Measurements from ENCODE around the gene MYLK4.

MYLK4 gene

GRCh38 chr6:2758980-2759379, 8.3 kb upstream of the MYLK4 start:
- in situ Hi-C loops (cut with MboI; ENCODE audit: low sequenced_read_pairs): no loop called here

- in situ Hi-C loops (cut with MboI; ENCODE audit: low sequenced_read_pairs): no loop called here
Observed at GRCh38 chr6:2756687-2757224, 6.0 kb upstream of the MYLK4 start.

DNA sequence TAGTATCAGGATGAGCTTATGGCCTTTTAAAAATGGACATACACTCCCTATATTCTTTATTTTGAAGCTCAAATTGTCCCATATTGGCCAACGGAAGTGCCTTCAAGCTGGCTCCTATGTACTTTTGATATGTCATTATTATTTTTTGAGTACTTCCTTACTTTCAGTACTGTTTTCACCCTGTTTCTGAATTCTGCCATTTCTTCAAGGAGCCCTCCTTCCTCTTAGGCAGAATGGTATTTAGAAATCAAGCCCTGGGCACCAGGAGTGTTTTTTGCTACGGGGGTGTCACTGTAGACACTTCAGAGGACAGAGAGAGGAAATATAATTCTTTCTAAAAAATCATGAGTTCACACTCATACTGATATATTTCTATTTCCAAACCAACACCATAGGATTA, 5.5 kb upstream of the MYLK4 start:
- in situ Hi-C loops (cut with MboI; ENCODE audit: low sequenced_read_pairs): no loop called here

DNA sequence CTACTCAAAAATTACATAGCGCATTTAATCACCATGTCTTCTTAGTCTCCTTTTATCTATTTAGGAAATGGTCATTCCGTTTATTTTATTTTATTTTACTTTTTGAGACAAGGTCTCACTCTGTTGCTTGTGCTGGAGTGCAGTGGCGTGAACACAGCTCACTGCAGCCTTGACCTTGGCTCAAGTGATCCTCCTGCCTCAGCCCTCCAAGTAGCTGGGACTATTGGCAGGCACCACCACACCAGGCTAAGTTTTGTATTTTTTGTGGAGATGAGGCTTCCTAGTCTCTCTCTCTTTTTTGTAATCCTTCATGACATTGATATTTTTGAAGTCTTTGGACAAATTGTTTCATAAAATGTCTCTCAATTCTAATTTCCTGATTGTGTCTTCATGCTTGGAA, 4.7 kb upstream of the MYLK4 start:
- in situ Hi-C loops (cut with MboI; ENCODE audit: low sequenced_read_pairs): no loop called here

GRCh38 chr6:2754911-2755310, 4.2 kb upstream of the MYLK4 start:
- in situ Hi-C loops (cut with MboI; ENCODE audit: low sequenced_read_pairs): no loop called here

DNA sequence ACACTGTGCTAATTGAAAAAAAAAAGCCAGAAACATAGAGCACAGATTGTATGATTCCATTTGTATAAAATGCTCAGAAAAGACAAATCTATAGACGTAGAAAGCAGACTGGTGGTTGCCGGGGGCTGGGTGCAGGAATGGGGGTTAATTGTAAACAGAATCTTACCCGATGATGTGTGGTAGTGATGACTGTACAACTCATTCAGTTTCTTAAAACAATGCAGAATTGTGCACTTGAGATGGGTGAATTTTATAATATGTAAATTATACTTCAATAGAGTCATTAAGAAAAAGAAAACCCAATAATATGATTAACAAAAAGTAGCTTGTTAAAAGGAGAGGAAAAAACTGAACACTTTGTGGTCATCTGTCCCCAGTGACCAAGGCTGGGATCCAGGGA, 3.7 kb upstream of the MYLK4 start:
- in situ Hi-C loops (cut with MboI; ENCODE audit: low sequenced_read_pairs): no loop called here

- in situ Hi-C loops (cut with MboI; ENCODE audit: low sequenced_read_pairs): no loop called here
Observed at GRCh38 chr6:2753743-2754142, 3.0 kb upstream of the MYLK4 start.

GRCh38 chr6:2753110-2753489, 2.4 kb upstream of the MYLK4 start:
- in situ Hi-C loops (cut with MboI; ENCODE audit: low sequenced_read_pairs): no loop called here

DNA sequence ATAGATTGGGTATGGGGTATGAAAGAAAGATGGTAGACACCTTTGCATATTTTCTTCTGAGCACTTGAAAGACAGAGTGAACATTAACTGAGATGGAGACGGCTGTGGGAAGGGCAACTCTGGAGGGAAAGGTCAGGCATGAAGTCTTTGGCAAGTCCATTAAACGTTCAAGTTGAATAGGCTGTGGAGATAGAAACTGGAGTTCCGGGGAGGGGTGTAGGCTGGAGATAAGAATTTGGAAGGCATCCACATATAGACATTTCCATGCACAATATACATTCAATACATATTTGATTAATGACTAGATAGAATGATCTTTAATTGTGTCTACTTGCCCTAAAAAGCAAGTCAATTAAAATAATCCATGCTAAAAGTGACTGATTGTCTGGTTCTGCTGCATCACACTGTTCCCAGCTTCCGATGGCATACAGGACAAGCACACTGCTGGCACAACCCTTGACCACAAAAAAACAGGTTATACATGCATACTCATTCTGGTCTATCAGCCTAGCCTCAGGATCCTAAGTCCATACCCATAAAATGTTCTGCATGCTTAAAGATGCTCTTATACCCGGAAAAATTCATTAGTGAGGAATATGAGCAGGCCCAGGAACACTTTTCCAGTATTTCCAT, 1.9 kb upstream of the MYLK4 start:
- in situ Hi-C loops (cut with MboI; ENCODE audit: low sequenced_read_pairs): no loop called here

DNA sequence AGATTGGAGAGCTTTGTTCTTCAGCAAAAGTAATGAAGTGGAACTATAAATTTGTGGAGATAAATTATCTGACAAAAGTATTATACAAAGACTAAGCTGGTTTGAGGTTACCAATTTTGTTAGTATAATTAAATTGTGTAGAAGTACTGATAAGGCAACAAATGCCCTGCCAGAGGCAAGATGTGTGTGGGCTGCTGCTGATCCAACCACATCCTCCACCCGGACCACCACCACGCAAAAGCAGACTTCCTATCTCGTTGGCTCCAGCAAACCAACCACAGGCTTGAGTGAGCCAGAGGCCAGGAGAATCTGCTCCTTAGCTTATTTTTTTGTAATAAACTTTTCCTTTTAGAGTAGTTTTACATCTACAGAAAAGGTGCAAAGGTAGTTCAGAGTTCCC, 1.1 kb upstream of the MYLK4 start:
- in situ Hi-C loops (cut with MboI; ENCODE audit: low sequenced_read_pairs): no loop called here

- in situ Hi-C loops (cut with MboI; ENCODE audit: low sequenced_read_pairs): no loop called here
Observed at GRCh38 chr6:2749969-2750600, 637 bp downstream of the MYLK4 start.

DNA sequence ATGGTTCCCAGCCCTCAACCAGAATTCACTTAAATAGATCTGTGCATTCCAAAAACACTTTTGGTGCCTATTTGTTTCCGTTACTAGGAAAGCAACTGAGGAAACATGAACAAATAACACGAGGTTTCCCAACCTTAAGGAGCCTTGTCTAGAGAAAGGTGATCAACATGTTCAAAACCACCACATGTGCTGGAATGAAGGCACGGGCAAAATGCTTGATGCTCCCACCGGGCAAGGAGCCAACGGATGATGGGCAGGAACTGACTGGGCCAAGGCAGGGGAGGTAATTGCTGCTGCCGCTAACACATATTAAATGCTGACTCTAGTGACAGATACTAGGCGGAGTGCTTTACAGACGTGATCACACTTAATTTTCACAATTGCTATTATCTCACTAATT, 2.5 kb downstream of the MYLK4 start:
- in situ Hi-C loops (cut with MboI; ENCODE audit: low sequenced_read_pairs): no loop called here

DNA sequence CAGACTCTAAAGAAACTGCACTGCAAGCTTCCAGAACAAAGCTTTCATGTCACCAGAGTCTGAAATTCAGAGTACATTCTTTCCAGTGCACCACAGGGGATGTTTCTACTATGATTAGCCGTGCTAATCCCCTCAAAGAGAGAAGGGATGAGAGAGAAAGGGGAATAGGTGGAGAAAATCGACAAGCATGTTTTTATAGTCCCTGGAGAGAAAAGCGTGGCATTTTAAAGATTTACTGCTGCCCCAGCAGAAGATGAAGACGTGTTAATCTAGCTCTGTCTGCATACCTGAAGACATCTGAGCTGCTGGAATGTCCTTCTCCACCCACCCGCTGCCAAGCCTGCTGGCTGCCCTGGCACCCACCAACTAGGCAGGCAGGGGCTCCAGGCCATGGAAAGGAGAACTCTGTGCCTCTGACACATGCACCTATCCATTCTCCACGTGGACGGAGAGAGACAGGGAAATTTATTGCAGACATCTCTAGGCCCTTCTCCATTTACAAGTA, 4.1 kb downstream of the MYLK4 start:
- in situ Hi-C loops (cut with MboI; ENCODE audit: low sequenced_read_pairs): no loop called here

- in situ Hi-C loops (cut with MboI; ENCODE audit: low sequenced_read_pairs): no loop called here
Observed at GRCh38 chr6:2745246-2745645, 5.5 kb downstream of the MYLK4 start.

DNA sequence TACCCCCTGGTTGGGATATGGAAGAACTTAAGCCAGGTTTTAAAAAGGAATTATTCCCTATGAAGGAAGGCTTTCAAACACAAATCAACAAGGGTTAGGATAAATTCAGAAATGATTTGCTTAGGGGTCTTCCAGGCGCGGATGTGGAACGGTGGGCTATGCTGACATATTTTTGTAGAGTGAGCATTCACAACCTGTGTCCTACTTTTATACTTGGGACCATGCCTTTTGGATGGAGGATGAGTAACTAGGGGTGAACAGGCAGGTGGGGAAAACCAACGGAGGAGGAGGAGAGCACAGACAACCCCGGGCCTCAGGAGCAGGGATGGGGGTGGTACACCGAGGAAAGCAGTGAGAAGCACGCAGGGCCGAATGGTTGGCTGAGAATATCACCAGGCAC, 5.9 kb downstream of the MYLK4 start:
- in situ Hi-C loops (cut with MboI; ENCODE audit: low sequenced_read_pairs): no loop called here

DNA sequence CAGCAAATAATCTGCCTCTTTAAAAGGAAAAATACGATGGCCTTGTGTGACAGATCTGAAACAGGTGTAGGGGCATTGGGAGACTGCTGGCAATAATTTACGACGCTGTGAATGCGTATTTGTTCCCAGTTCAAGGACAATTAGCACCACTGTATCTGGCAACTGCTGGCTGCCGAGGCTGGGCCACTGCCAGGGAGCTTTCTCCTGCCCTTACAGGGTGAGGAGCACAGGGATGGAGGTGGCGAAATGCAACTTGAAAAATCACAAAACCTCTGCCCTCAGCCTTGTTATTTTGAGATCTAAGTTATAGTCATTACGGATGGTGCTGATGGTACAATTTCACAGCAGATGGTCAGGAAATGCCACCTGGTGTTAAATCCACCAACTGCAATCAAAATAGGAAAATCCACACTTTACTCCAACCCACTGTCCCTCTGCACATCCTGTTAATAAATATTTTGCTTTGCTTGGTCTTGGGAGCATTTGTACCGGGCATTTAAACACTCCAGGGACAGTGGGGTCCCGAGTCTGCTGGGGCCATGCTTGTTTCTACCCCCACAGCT, 6.4 kb downstream of the MYLK4 start:
- in situ Hi-C loops (cut with MboI; ENCODE audit: low sequenced_read_pairs): no loop called here

DNA sequence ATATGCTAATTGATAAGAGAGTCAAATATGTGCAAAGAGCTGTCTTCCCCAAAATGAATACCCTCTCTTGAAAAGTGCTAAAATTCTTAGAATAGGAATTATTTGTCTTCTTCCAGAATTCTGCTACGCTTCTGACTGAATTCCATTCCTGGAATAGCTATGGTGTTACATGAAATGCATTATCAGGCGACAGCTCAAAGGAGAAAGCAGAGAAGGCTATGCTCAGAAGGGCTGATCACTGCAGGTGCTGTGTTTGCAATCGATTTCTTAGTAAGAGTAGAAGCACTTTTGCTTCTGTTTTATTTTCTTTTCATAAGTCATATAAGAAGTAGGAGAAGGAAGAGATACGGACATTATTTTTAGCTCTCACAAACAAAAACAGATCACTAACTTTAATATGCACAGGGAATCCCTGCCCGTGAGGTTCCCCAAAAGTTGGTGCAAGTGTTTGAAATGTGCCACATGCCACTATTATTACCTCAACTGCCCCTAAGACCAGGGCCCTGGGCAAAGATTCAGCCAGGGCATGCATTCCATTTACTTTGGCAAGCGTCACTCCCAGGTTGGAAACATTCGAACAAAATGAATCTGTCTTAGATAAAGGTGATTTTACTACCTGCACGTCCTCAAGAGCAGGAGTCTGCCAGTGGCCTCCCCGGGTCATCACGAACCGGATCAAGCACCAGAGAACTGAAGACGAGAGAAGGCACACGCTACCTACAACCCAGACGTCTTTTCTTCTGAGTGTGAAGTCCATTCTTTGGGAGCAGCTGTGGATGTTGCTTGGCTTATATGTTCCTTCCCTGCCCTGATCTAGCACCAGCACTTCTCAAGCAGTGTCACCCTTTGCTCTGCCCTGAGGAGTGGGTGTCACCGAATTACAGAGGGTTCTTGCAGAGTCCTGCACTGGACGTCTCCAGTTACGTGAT, 7.2 kb downstream of the MYLK4 start:
- in situ Hi-C loops (cut with MboI; ENCODE audit: low sequenced_read_pairs): no loop called here

DNA sequence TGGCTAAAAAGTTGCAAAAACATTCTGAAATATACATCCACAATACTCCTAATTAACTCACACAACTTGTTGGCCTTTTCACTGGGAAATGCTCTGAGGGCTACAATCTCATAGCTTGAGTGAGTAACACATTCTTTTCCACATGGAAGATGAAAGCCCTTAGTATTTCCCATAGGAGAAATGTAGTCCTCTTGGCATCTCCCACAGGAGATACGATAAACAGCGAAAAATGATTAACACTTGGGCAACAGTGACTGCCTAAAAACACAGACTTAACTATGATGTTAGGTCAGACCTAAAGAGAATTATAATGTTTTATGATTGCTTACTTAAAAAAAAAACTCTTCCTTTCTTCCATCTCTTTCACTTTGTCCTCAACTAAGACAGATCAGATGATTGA, 9.0 kb downstream of the MYLK4 start:
- in situ Hi-C loops (cut with MboI; ENCODE audit: low sequenced_read_pairs): no loop called here

GRCh38 chr6:2740581-2740980, 10.1 kb downstream of the MYLK4 start:
- in situ Hi-C loops (cut with MboI; ENCODE audit: low sequenced_read_pairs): no loop called here

DNA sequence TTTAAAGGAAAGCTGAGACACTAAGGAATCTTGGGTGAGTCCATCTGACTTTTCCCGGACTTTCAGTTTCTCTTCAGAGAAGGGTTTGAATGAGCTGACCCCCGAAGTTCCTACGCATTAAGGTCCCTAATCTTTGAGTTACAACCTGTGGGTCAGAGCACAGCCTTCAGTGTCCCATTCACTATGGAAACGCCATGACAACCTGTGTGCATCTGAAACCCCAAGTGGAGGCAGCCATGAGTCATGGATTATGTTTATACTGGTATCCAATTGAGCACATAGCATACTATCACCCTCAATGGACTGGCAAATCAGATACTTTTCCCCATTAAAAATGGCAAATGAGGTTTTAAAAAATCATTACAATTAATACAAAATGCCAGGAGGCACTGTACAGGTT, 11.4 kb downstream of the MYLK4 start:
- in situ Hi-C loops (cut with MboI; ENCODE audit: low sequenced_read_pairs): no loop called here

- in situ Hi-C loops (cut with MboI; ENCODE audit: low sequenced_read_pairs): no loop called here
Observed at GRCh38 chr6:2738373-2738979, 12.2 kb downstream of the MYLK4 start.
